Fibroblast of pulmonary artery (primary cell): ENCODE results near the gene PCP4L1.
"Not testable (repeated sequence)": the region's sequence is repeated elsewhere in the genome, so short reads cannot be mapped to it uniquely, and the experiment has no call there.

ENCODE experiments used
- DNase-seq: peaks from one replicate; pipeline ENCODE4 v3.0.0-alpha.2; 2010; ENCODE audit warnings: low read depth
- H3K4me3 ChIP-seq: replicated peaks from 2 replicates; pipeline ENCODE4 v1.5.1; 2011; ENCODE audit warnings: low read depth, mild to moderate bottlenecking, control low read depth, low read length, moderate library complexity
- TF ChIP-seq, protein P1 (sequence below): IDR thresholded peaks from 2 replicates; pipeline ENCODE4 v1.5.1; 2011; ENCODE audit warnings: mild to moderate bottlenecking, control low read depth, low read length, inconsistent platforms; ENCODE audit errors: missing control alignments

The PCP4L1 gene

GRCh38 chr1:161244888-161245287, 13.7 kb upstream of the PCP4L1 start:
- TF ChIP-seq, protein P1, sequence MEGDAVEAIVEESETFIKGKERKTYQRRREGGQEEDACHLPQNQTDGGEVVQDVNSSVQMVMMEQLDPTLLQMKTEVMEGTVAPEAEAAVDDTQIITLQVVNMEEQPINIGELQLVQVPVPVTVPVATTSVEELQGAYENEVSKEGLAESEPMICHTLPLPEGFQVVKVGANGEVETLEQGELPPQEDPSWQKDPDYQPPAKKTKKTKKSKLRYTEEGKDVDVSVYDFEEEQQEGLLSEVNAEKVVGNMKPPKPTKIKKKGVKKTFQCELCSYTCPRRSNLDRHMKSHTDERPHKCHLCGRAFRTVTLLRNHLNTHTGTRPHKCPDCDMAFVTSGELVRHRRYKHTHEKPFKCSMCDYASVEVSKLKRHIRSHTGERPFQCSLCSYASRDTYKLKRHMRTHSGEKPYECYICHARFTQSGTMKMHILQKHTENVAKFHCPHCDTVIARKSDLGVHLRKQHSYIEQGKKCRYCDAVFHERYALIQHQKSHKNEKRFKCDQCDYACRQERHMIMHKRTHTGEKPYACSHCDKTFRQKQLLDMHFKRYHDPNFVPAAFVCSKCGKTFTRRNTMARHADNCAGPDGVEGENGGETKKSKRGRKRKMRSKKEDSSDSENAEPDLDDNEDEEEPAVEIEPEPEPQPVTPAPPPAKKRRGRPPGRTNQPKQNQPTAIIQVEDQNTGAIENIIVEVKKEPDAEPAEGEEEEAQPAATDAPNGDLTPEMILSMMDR: no peak
- H3K4me3 ChIP-seq: no peak overlapping the region

GRCh38 chr1:161250100-161250499, 8.4 kb upstream of the PCP4L1 start:
- not testable (repeated sequence) for H3K4me3 ChIP-seq, DNase-seq

More at GRCh38 chr1:161244888-161245287, 13.7 kb upstream of the PCP4L1 start:
- DNase-seq: no peak

GRCh38 chr1:161250829-161251228, 7.7 kb upstream of the PCP4L1 start:
- TF ChIP-seq, protein P1: no peak
- DNase-seq: no peak

GRCh38 chr1:161251579-161251978, 7.0 kb upstream of the PCP4L1 start:
- no peak overlapping the region for H3K4me3 ChIP-seq
- DNase-seq: no peak
- TF ChIP-seq, protein P1: no peak

More at GRCh38 chr1:161250829-161251228, 7.7 kb upstream of the PCP4L1 start:
- no peak overlapping the region for H3K4me3 ChIP-seq

GRCh38 chr1:161255302-161255701, 3.2 kb upstream of the PCP4L1 start:
- not testable (repeated sequence) for DNase-seq, H3K4me3 ChIP-seq

- H3K4me3 ChIP-seq, DNase-seq: not testable (repeated sequence)
Observed at GRCh38 chr1:161255955-161256520, 2.5 kb upstream of the PCP4L1 start.

- H3K4me3 ChIP-seq, DNase-seq: not testable (repeated sequence)
Observed at GRCh38 chr1:161257109-161257508, 1.4 kb upstream of the PCP4L1 start.

GRCh38 chr1:161259345-161259702, 779 bp downstream of the PCP4L1 start:
- no peak overlapping the region for H3K4me3 ChIP-seq
- TF ChIP-seq, protein P1: no peak
- DNase-seq: no peak

DNA sequence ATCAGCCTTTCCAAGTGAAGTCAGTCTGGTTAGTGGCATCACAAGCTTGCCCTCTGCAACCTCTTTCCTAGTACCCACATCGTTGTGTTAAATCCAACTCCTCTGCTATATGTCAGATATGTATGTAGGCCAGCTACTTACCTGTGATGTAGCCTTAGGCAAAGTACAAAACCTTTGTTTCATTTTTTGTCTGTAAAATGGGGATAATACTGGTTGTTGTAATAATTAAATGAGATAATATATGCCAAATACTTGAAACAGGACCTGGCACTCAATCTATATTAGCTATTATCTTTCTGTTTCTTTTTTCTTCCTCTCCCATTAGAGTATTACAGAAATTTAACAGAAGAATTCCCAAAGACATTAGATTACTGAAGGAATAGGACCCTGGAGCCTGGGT, 1.2 kb downstream of the PCP4L1 start:
- H3K4me3 ChIP-seq: no peak overlapping the region
- no peak for DNase-seq
- TF ChIP-seq, protein P1: no peak
